H1 (cell line): ENCODE measurements around the gene TMEM250. TPM values are rescaled to one million over a fixed set of nuclear protein-coding genes. Genes with fewer than 3 reads are reported as not detected.

Experiments
- BACH1 ChIP-seq: IDR thresholded peaks from 2 replicates; pipeline ENCODE4 v1.6.1; 2012; ENCODE audit warnings: low read length, improper control_type of control experiment
- CREB1 ChIP-seq: IDR thresholded peaks from 2 replicates; pipeline ENCODE4 v1.6.1; 2012; ENCODE audit warnings: inconsistent platforms
- GABPA ChIP-seq: IDR thresholded peaks from 2 replicates; pipeline ENCODE4 v1.6.1; 2011; ENCODE audit warnings: mild to moderate bottlenecking, low read length, moderate library complexity, borderline replicate concordance; ENCODE audit not compliant: insufficient read depth
- MAX ChIP-seq: IDR thresholded peaks from 2 replicates; pipeline ENCODE4 v1.6.1; 2012; ENCODE audit warnings: inconsistent platforms
- POLR2AphosphoS5 ChIP-seq: IDR thresholded peaks from 2 replicates; pipeline ENCODE4 v1.6.1; 2011; ENCODE audit warnings: low read depth, low read length
- SIRT6 ChIP-seq: IDR thresholded peaks from one replicate; pipeline ENCODE4 v1.7.1; 2012; ENCODE audit warnings: low read length, inconsistent platforms
- polyA plus RNA-seq, 7 experiments: library from polyadenylated mRNA; depleted of rRNA in 3 of 7; stranded (reverse) in 5 of 7; unstranded in 2 of 7; fragments of >200 nt in 5 of 7; fragments of 200-250 nt in 2 of 7; gene quantifications; 1 replicate in 5 of 7; 2 replicates in 1 of 7; 4 replicates in 1 of 7; pipeline versions ENCODE4 v1.2.1 to v1.2.3, GENCODE V29; 2011 to 2013; ENCODE audit warnings: missing spikeins in 2 of 7, mixed read lengths in 2 of 7
- total RNA-seq: library from RNA; stranded (reverse); fragmentation: NEBNext Ultra II Directional; extraction: Animal tissue kit (Norgen Biotek cat#: 25700); gene quantifications from 2 replicates; pipeline ENCODE4 v1.2.1, GENCODE V29; 2021

TMEM250 gene
- total and polyA plus RNA-seq, 2 of the 8 experiments (the other 6 are each of a cell fraction or from before 2014, with no cell fraction given) = 22.3 to 34.9 TPM

- TF ChIP-seq CREB1 (peak; percentile 8; the same call in 1 of the 2 replicates), POLR2AphosphoS5 (no peak), BACH1 (0 out of 2 replicates have a peak, but pooled peaks have one; percentile 20), MAX (peak; percentile 31; the same call in 1 of the 2 replicates), GABPA (no peak; the same call in 1 of the 2 replicates), SIRT6 (no peak)
Observed at GRCh38 chr9:136122425-136123383, 4.0 kb upstream of the TMEM250 start (continued).
